IMR-90 (cell line): ENCODE measurements around the gene MGLL. TPM values are rescaled to one million over a fixed set of nuclear protein-coding genes. Genes with fewer than 3 reads are reported as not detected.
A peak's percentile ranks its signal among the peaks of the same experiment; 100 is the strongest.

ENCODE experiments used
- ATAC-seq: fragments of 200-7000 bp; cut with Tn5 transposase; 2 replicates; pipeline ENCODE4 v1.9.1; 2020; ENCODE audit warnings: low read depth, mild to moderate bottlenecking, moderate library complexity
- BruUV-seq: library from RNA; stranded (reverse); fragments of 400-500 nt; replicated peaks from 2 replicates; lab custom pipeline; 2021; lab: Mats Ljungman, UMichigan
- CTCF ChIA-PET: fragments of 300-600 bp; formaldehyde crosslinking; extraction: SDS; loops from one replicate; lab custom pipeline; 2021; ENCODE audit warnings: antibody characterized with exemption; lab: Yijun Ruan, JAX
- POLR2A ChIA-PET: fragments of 300-600 bp; sonication (Branson Sonifier 250); formaldehyde crosslinking; loops from one replicate; lab custom pipeline; 2022; ENCODE audit warnings: antibody characterized with exemption; ENCODE audit not compliant: unreplicated experiment; lab: Charles Lee
- DNase-seq: peaks from one replicate; pipeline ENCODE4 v3.0.0; 2013
- H2AFZ ChIP-seq: replicated peaks from 2 replicates; pipeline ENCODE3; 2013; ENCODE audit warnings: low read length, mild to moderate bottlenecking; ENCODE audit not compliant: poor library complexity
- H2AK5ac ChIP-seq: 2 replicates; pipeline ENCODE4 v1.6.1; 2013; ENCODE audit warnings: low read depth, low read length, inconsistent platforms
- H2AK9ac ChIP-seq: replicated peaks from 2 replicates; pipeline ENCODE3; 2013; ENCODE audit warnings: mild to moderate bottlenecking, low read depth, low read length, moderate library complexity; ENCODE audit not compliant: poor library complexity
- H2BK120ac ChIP-seq: 2 replicates; pipeline ENCODE4 v1.6.1; 2013; ENCODE audit warnings: low read depth, low read length, inconsistent platforms
- H2BK15ac ChIP-seq: 3 replicates; pipeline ENCODE4 v1.6.1; 2013; ENCODE audit warnings: low read depth, low read length, inconsistent platforms
- H2BK20ac ChIP-seq: 2 replicates; pipeline ENCODE4 v1.6.1; 2013; ENCODE audit warnings: low read depth, mild to moderate bottlenecking, inconsistent platforms, low read length, moderate library complexity
- H2BK5ac ChIP-seq: 2 replicates; pipeline ENCODE4 v1.6.1; 2013; ENCODE audit warnings: mild to moderate bottlenecking, low read depth, low read length, inconsistent platforms; ENCODE audit not compliant: poor library complexity, severe bottlenecking
- H3K14ac ChIP-seq: replicated peaks from 2 replicates; pipeline ENCODE4 v1.6.1; 2013; ENCODE audit warnings: low read depth, low read length, inconsistent platforms
- H3K18ac ChIP-seq: 2 replicates; pipeline ENCODE4 v1.6.1; 2013; ENCODE audit warnings: low read depth, low read length, control low read depth
- H3K23ac ChIP-seq: 2 replicates; pipeline ENCODE4 v1.6.1; 2013; ENCODE audit warnings: low read depth, low read length, inconsistent platforms
- H3K27ac ChIP-seq: 2 replicates; pipeline ENCODE4 v1.5.1; 2013; ENCODE audit warnings: mild to moderate bottlenecking, control low read depth, low read length; ENCODE audit not compliant: insufficient read depth
- H3K27me3 ChIP-seq: 2 replicates; pipeline ENCODE4 v1.6.1; 2013; ENCODE audit warnings: low read length; ENCODE audit not compliant: control insufficient read depth, insufficient read depth
- H3K36me3 ChIP-seq: 2 replicates; pipeline ENCODE4 v1.6.1; 2013; ENCODE audit warnings: low read length, mixed read lengths; ENCODE audit not compliant: control insufficient read depth, insufficient read depth
- H3K4ac ChIP-seq: 2 replicates; pipeline ENCODE4 v1.6.1; 2013; ENCODE audit warnings: low read depth, low read length, inconsistent platforms
- H3K4me1 ChIP-seq: 2 replicates; pipeline ENCODE4 v1.6.1; 2013; ENCODE audit warnings: low read length, mixed read lengths; ENCODE audit not compliant: control insufficient read depth, insufficient read depth
- H3K4me2 ChIP-seq: 2 replicates; pipeline ENCODE4 v1.6.1; 2013; ENCODE audit warnings: low read depth, mild to moderate bottlenecking, control low read depth, low read length, moderate library complexity
- H3K4me3 ChIP-seq: 2 replicates; pipeline ENCODE4 v1.5.1; 2013; ENCODE audit warnings: low read depth, mild to moderate bottlenecking, control low read depth, low read length, moderate library complexity; ENCODE audit not compliant: insufficient read depth
- H3K56ac ChIP-seq: 2 replicates; pipeline ENCODE4 v1.6.1; 2013; ENCODE audit warnings: low read length, inconsistent platforms; ENCODE audit not compliant: insufficient read depth; ENCODE audit errors: extremely low read depth
- H3K79me1 ChIP-seq, 2 experiments: 2 replicates each; pipeline ENCODE4 v1.6.1; 2013; ENCODE audit warnings: low read length in 2 of 2, inconsistent platforms in 1 of 2, low read depth in 1 of 2
- H3K9ac ChIP-seq: 2 replicates; pipeline ENCODE4 v1.6.1; 2013; ENCODE audit warnings: low read depth, low read length, control low read depth
- H3K9me1 ChIP-seq: 2 replicates; pipeline ENCODE4 v1.6.1; 2013; ENCODE audit warnings: low read length, inconsistent platforms; ENCODE audit not compliant: insufficient read depth
- H3K9me3 ChIP-seq: 2 replicates; pipeline ENCODE4 v1.6.1; 2013; ENCODE audit warnings: low read length; ENCODE audit not compliant: control insufficient read depth, insufficient read depth
- H4K20me1 ChIP-seq: 2 replicates; pipeline ENCODE4 v1.6.1; 2013; ENCODE audit warnings: low read length, inconsistent platforms; ENCODE audit not compliant: insufficient read depth
- H4K5ac ChIP-seq: 2 replicates; pipeline ENCODE4 v1.6.1; 2013; ENCODE audit warnings: mild to moderate bottlenecking, low read depth, low read length, control low read depth
- H4K8ac ChIP-seq, 2 experiments: 2 replicates each; pipeline ENCODE4 v1.6.1; 2013; ENCODE audit warnings: low read depth in 2 of 2, low read length in 2 of 2, control low read depth in 1 of 2, inconsistent platforms in 1 of 2
- H4K91ac ChIP-seq: 2 replicates; pipeline ENCODE4 v1.6.1; 2013; ENCODE audit warnings: low read depth, low read length, inconsistent platforms; ENCODE audit not compliant: insufficient read depth
- BHLHE40 ChIP-seq: fragments of 150-350 bp; IDR thresholded peaks from 2 replicates; pipeline ENCODE4 v1.6.1; 2016; ENCODE audit warnings: mild to moderate bottlenecking, low read depth, low read length
- CEBPB ChIP-seq: IDR thresholded peaks from 2 replicates; pipeline ENCODE4 v1.6.1; 2012; ENCODE audit warnings: low read depth, low read length, improper control_type of control experiment
- CHD1 ChIP-seq: IDR thresholded peaks from 2 replicates; pipeline ENCODE4 v1.6.1; 2012; ENCODE audit warnings: low read depth, low read length, improper control_type of control experiment
- FOS ChIP-seq: fragments of 150-350 bp; IDR thresholded peaks from 2 replicates; pipeline ENCODE4 v1.6.1; 2016; ENCODE audit warnings: low read depth, low read length
- MAFK ChIP-seq: IDR thresholded peaks from 2 replicates; pipeline ENCODE4 v1.6.1; 2012; ENCODE audit warnings: low read depth, low read length, improper control_type of control experiment
- MAZ ChIP-seq: IDR thresholded peaks from 2 replicates; pipeline ENCODE4 v1.6.1; 2012; ENCODE audit warnings: low read depth, mild to moderate bottlenecking, low read length, improper control_type of control experiment, moderate library complexity, borderline replicate concordance
- NFE2L2 ChIP-seq: fragments of 150-350 bp; IDR thresholded peaks from 2 replicates; pipeline ENCODE4 v1.6.1; 2016; ENCODE audit warnings: low read depth, mild to moderate bottlenecking, low read length
- POLR2A ChIP-seq: IDR thresholded peaks from 2 replicates; pipeline ENCODE4 v1.6.1; 2012; ENCODE audit warnings: mild to moderate bottlenecking, low read depth, low read length
- RAD21 ChIP-seq: IDR thresholded peaks from 2 replicates; pipeline ENCODE4 v1.6.1; 2012; ENCODE audit warnings: low read length, improper control_type of control experiment
- RCOR1 ChIP-seq: IDR thresholded peaks from 2 replicates; pipeline ENCODE4 v1.6.1; 2012; ENCODE audit warnings: mild to moderate bottlenecking, low read length, improper control_type of control experiment; ENCODE audit not compliant: insufficient replicate concordance
- RFX5 ChIP-seq: IDR thresholded peaks from 2 replicates; pipeline ENCODE4 v1.8.0; 2012; ENCODE audit warnings: low read depth, mild to moderate bottlenecking, low read length, moderate library complexity
- SMC3 ChIP-seq: fragments of 150-350 bp; IDR thresholded peaks from 2 replicates; pipeline ENCODE4 v1.6.1; 2016; ENCODE audit warnings: low read depth, mild to moderate bottlenecking, antibody characterized with exemption, low read length, moderate library complexity
- WGBS, 2 experiments: methylation state at CpG; one replicate each; pipeline versions ENCODE4 v1.1.5 to v1.1.7; 2013; ENCODE audit warnings: missing lambda C conversion rate in 2 of 2; ENCODE audit not compliant: insufficient read length in 1 of 2; ENCODE audit errors: extremely low coverage in 2 of 2; 5-methylcytosine and 5-hydroxymethylcytosine counted together
- dilution Hi-C: fragments of 300-500 bp; cut with HindIII; formaldehyde crosslinking; loops from one replicate; pipeline ENCODE4 v1.14.3; 2018; ENCODE audit warnings: low sequenced_read_pairs; ENCODE audit not compliant: unreplicated experiment
- in situ Hi-C: fragments of 300-500 bp; cut with MboI; formaldehyde crosslinking; loops from 3 replicates; pipeline ENCODE4 v1.14.3; 2019; ENCODE audit warnings: low sequenced_read_pairs, inconsistent platforms, mixed read lengths
- intact Hi-C: fragments of 100-400 bp; cut with micrococcal nuclease; formaldehyde crosslinking; loops from 2 replicates; pipeline ENCODE4 v1.10.0; 2022
- polyA plus RNA-seq, 3 experiments: library from polyadenylated mRNA; depleted of rRNA; stranded (reverse); fragments of >200 nt; gene quantifications; 2 replicates each; pipeline ENCODE4 v1.2.3, GENCODE V29; 2012; ENCODE audit warnings: low replicate concordance in 1 of 3
- total RNA-seq: library from RNA; depleted of rRNA; stranded (reverse); fragments of >200 nt; gene quantifications from 2 replicates; pipeline ENCODE4 v1.2.3, GENCODE V29; 2012
- TF ChIP-seq, protein P1 (sequence below): fragments of 150-350 bp; IDR thresholded peaks from 2 replicates; pipeline ENCODE4 v1.6.1; 2017; ENCODE audit warnings: mild to moderate bottlenecking, antibody characterized with exemption, low read length, low read depth

The MGLL gene
- total and polyA plus RNA-seq, 2 of the 4 experiments (the other 2 are of a cell fraction) = 23.7 to 60.6 TPM

GRCh38 chr3:127672429-127673190 is 149.7 kb downstream of the MGLL start, which contains the start of gene ABTB1:
TSS of gene ABTB1 (plus strand) at chr3:127672952. CDS start at chr3:127673026, 74 bp downstream.
- Histone ChIP-seq H3K18ac (peak within 1 kb of the TSS; percentile 76), H3K9me3 (no peaks in the 10 kb centered on the region), H3K9me1 (peaks cover 10% of the 10 kb centered on the region; the same call in 1 of the 2 replicates), H3K4ac (peak within 1 kb of the TSS; percentile 95), H2BK20ac (no peak within 1 kb of the TSS), H2AFZ (peak within 1 kb of the TSS; percentile 98), H3K14ac (peak within 1 kb of the TSS; percentile 98), H4K5ac (peak within 1 kb of the TSS; percentile 83), H4K8ac (peak within 1 kb of the TSS; percentile 95 to 99), H3K23ac (peak within 1 kb of the TSS; percentile 97), H3K56ac (peak within 1 kb of the TSS; percentile 52), H4K20me1 (no peaks in the 10 kb centered on the region; the same call in none of the 2 replicates), H3K27ac (peak within 1 kb of the TSS; percentile 91), H4K91ac (peak within 1 kb of the TSS; percentile 73), H3K36me3 (peaks cover 14% of the 10 kb centered on the region; the same call in 1 of the 2 replicates), H3K9ac (peak within 1 kb of the TSS; percentile 95), H3K4me3 (peak within 1 kb of the TSS; percentile 97), H2AK5ac (peak within 1 kb of the TSS; percentile 98), H3K4me1 (peaks cover 10% of the 10 kb centered on the region), H2AK9ac (peak within 1 kb of the TSS; percentile 100), H2BK5ac (peak within 1 kb of the TSS; percentile 69), H2BK15ac (no peak within 1 kb of the TSS; the same call in 2 of the 3 replicates), H2BK120ac (peak within 1 kb of the TSS; percentile 84), H3K4me2 (peak within 1 kb of the TSS; percentile 73), H3K79me1 (peaks cover 19 to 35% of the 10 kb centered on the region in 2 experiments), H3K27me3 (no peaks in the 10 kb centered on the region)
- in situ Hi-C loops (no loop called here), dilution Hi-C loops (no loop called here), intact Hi-C loops (loop anchor here (1.0 kb wide), 1 partner anchor 12 kb away; no protein-coding TSS in a partner anchor)
- CTCF ChIA-PET = interaction anchor here (0.5 kb wide), 1 partner anchor 15 kb away, joined by 3 read pairs; no protein-coding TSS in a partner anchor
- POLR2A ChIA-PET = no interaction called here
- BruUV-seq = no TSS peak
- WGBS, 2 experiments = 0% methylated on average over 21 of the region's 102 CpGs; no CpG with 5 or more reads in 1 of the 2 experiments
- peak; percentile 58 for DNase-seq
- TF ChIP-seq MAFK (no peak), BHLHE40 (no peak), CEBPB (no peak), RCOR1 (no peak), POLR2A (peak; percentile 95), MAZ (peak; percentile 71; the same call in 1 of the 2 replicates), SMC3 (no peak), RAD21 (no peak), NFE2L2 (no peak), FOS (no peak), RFX5 (no peak), CHD1 (no peak)
- TF ChIP-seq, protein P1, sequence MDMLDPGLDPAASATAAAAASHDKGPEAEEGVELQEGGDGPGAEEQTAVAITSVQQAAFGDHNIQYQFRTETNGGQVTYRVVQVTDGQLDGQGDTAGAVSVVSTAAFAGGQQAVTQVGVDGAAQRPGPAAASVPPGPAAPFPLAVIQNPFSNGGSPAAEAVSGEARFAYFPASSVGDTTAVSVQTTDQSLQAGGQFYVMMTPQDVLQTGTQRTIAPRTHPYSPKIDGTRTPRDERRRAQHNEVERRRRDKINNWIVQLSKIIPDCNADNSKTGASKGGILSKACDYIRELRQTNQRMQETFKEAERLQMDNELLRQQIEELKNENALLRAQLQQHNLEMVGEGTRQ = no peak
- ATAC-seq = peak; percentile 94
